SK-N-SH (cell line): Measurements from ENCODE around the gene CEACAM16. TPM values are rescaled to one million over a fixed set of nuclear protein-coding genes. Genes with fewer than 3 reads are reported as not detected.

Source experiments
- CTCF ChIA-PET: fragments of 300-600, 350-600 bp; formaldehyde crosslinking; extraction: SDS; loops from one replicate; lab custom pipeline; 2021; lab: Yijun Ruan, JAX
- POLR2A ChIA-PET: fragments of 350-600 bp; sonication (Branson Sonifier 250); formaldehyde crosslinking; extraction: SDS; loops from one replicate; lab custom pipeline; 2020; ENCODE audit warnings: antibody characterized with exemption, inconsistent platforms; lab: Yijun Ruan, JAX
- DNase-seq: peaks from one replicate; pipeline ENCODE4 v3.0.0; 2012
- H2AFZ ChIP-seq: fragments of 200-600 bp; sonication (generic); 2 replicates; pipeline ENCODE4 v1.8.1; 2016; ENCODE audit warnings: antibody characterized with exemption, mild to moderate bottlenecking, low read depth
- H3F3A ChIP-seq: fragments of 200-600 bp; sonication (generic); replicated peaks from 2 replicates; pipeline ENCODE3; 2016; ENCODE audit warnings: antibody characterized with exemption, mild to moderate bottlenecking; ENCODE audit not compliant: insufficient read depth
- H3K27ac ChIP-seq, 2 experiments: fragments of 200-500 bp in 1 of 2; fragments of 200-600 bp in 1 of 2; sonication (Bioruptor generic) in 1 of 2; sonication (generic), shearing (Covaris generic) in 1 of 2; 2 replicates each; pipeline versions ENCODE4 v1.5.1 to v1.6.1; 2014 to 2016; ENCODE audit warnings: low read depth in 2 of 2, inconsistent platforms in 1 of 2, low read length in 1 of 2, mild to moderate bottlenecking in 1 of 2, mixed read lengths in 1 of 2
- H3K27me3 ChIP-seq: fragments of 200-600 bp; sonication (generic), shearing (Covaris generic); 2 replicates; pipeline ENCODE4 v1.6.1; 2016; ENCODE audit warnings: mixed run types; ENCODE audit not compliant: insufficient read depth
- H3K36me3 ChIP-seq, 2 experiments: fragments of 200-500 bp in 1 of 2; fragments of 200-600 bp in 1 of 2; sonication (Bioruptor generic) in 1 of 2; sonication (generic) in 1 of 2; replicated peaks in 1 of 2; 2 replicates each; pipeline versions ENCODE3 to v1.5.1; 2014 to 2016; ENCODE audit warnings: low read length in 1 of 2, mild to moderate bottlenecking in 1 of 2; ENCODE audit not compliant: insufficient read depth in 2 of 2, control insufficient read depth in 1 of 2
- H3K4me1 ChIP-seq, 2 experiments: fragments of 200-500 bp in 1 of 2; fragments of 200-600 bp in 1 of 2; sonication (Bioruptor generic) in 1 of 2; sonication (generic), shearing (Covaris generic) in 1 of 2; 2 replicates each; pipeline versions ENCODE4 v1.5.1 to v1.6.1; 2014 to 2016; ENCODE audit warnings: low read depth in 1 of 2, low read length in 1 of 2, mixed run types in 1 of 2; ENCODE audit not compliant: insufficient read depth in 2 of 2, control insufficient read depth in 1 of 2
- H3K4me2 ChIP-seq: fragments of 200-600 bp; sonication (generic), shearing (Covaris generic); 2 replicates; pipeline ENCODE4 v1.6.1; 2017; ENCODE audit warnings: mixed run types
- H3K4me3 ChIP-seq, 2 experiments: fragments of 200-500 bp in 1 of 2; fragments of 200-600 bp in 1 of 2; sonication (Bioruptor generic) in 1 of 2; sonication (generic), shearing (Covaris generic) in 1 of 2; 2 replicates each; pipeline versions ENCODE4 v1.5.1 to v1.8.1; 2014 to 2016; ENCODE audit warnings: low read depth in 2 of 2, inconsistent platforms in 1 of 2, low read length in 1 of 2, mild to moderate bottlenecking in 1 of 2, mixed read lengths in 1 of 2, moderate library complexity in 1 of 2
- H3K79me2 ChIP-seq: fragments of 200-600 bp; sonication (generic); 2 replicates; pipeline ENCODE4 v1.8.1; 2017; ENCODE audit warnings: mild to moderate bottlenecking; ENCODE audit not compliant: insufficient read depth
- H3K9ac ChIP-seq: fragments of 200-600 bp; sonication (generic); 2 replicates; pipeline ENCODE4 v1.6.1; 2017; ENCODE audit warnings: mixed run types
- H3K9me2 ChIP-seq: fragments of 200-600 bp; sonication (generic); 2 replicates; pipeline ENCODE4 v1.6.1; 2017; ENCODE audit warnings: mixed run types
- H3K9me3 ChIP-seq: fragments of 200-600 bp; sonication (generic); 2 replicates; pipeline ENCODE4 v1.6.1; 2017; ENCODE audit warnings: mixed run types, mild to moderate bottlenecking, moderate library complexity
- H4K20me1 ChIP-seq: fragments of 200-600 bp; sonication (generic); 2 replicates; pipeline ENCODE4 v1.6.1; 2017; ENCODE audit warnings: mild to moderate bottlenecking, mixed run types; ENCODE audit not compliant: insufficient read depth
- FOXJ3 ChIP-seq: sonication (generic); formaldehyde crosslinking; IDR thresholded peaks from 2 replicates; pipeline ENCODE4 v1.5.1; 2020; ENCODE audit warnings: mild to moderate bottlenecking, missing genetic modification reagents
- MXI1 ChIP-seq: IDR thresholded peaks from 2 replicates; pipeline ENCODE4 v1.6.1; 2012; ENCODE audit warnings: mild to moderate bottlenecking, low read depth, low read length, improper control_type of control experiment
- NRF1 ChIP-seq: IDR thresholded peaks from 2 replicates; pipeline ENCODE4 v1.6.1; 2012; ENCODE audit warnings: low read depth, mild to moderate bottlenecking, low read length
- PBX3 ChIP-seq: IDR thresholded peaks from 2 replicates; pipeline ENCODE4; 2012
- POLR2AphosphoS5 ChIP-seq: IDR thresholded peaks from 2 replicates; pipeline ENCODE4 v1.6.1; 2012; ENCODE audit warnings: low read depth, low read length
- RAD21 ChIP-seq: IDR thresholded peaks from 2 replicates; pipeline ENCODE4 v1.6.1; 2012; ENCODE audit warnings: mild to moderate bottlenecking, low read length
- RFX5 ChIP-seq: IDR thresholded peaks from 2 replicates; pipeline ENCODE4 v1.6.1; 2012; ENCODE audit warnings: mild to moderate bottlenecking, improper control_type of control experiment, low read length
- SIN3A ChIP-seq: IDR thresholded peaks from 2 replicates; pipeline ENCODE4 v1.6.1; 2012; ENCODE audit warnings: low read depth, mild to moderate bottlenecking, low read length, moderate library complexity, borderline replicate concordance
- TAF1 ChIP-seq: IDR thresholded peaks from 2 replicates; pipeline ENCODE4 v1.6.1; 2012; ENCODE audit warnings: low read depth, mild to moderate bottlenecking, low read length, moderate library complexity, borderline replicate concordance
- TCF12 ChIP-seq: IDR thresholded peaks from 2 replicates; pipeline ENCODE4 v1.4.0; 2012
- YY1 ChIP-seq: IDR thresholded peaks from 2 replicates; pipeline ENCODE4 v1.4.0; 2012; ENCODE audit warnings: low read depth, mild to moderate bottlenecking
- WGBS: methylation state at CpG from one replicate; pipeline ENCODE4 v1.1.6; 2017; ENCODE audit warnings: low lambda C conversion rate; 5-methylcytosine and 5-hydroxymethylcytosine counted together
- polyA plus RNA-seq, 3 experiments: library from polyadenylated mRNA; depleted of rRNA; stranded (reverse); fragments of >200 nt; gene quantifications; 2 replicates each; pipeline ENCODE4 v1.2.3, GENCODE V29; 2012
- TF ChIP-seq, protein P1 (sequence below): fragments of 150-350 bp; IDR thresholded peaks from 2 replicates; pipeline ENCODE4 v1.6.1; 2016; ENCODE audit warnings: mild to moderate bottlenecking, low read depth, low read length
- TF ChIP-seq, protein P2 (sequence below): IDR thresholded peaks from 2 replicates; pipeline ENCODE4 v1.4.0; 2012; ENCODE audit warnings: low read depth, borderline replicate concordance

The CEACAM16 gene
- polyA plus RNA-seq, 1 of the 3 experiments (the other 2 are of a cell fraction) = not detected

GRCh38 chr19:44663996-44664395 lies 35.0 kb upstream of the CEACAM16 start:
- no peak overlapping the region for H3K27ac ChIP-seq
- peaks cover 18% of the 10 kb centered on the region for H3F3A ChIP-seq
- no peak for DNase-seq
- H3K9me3 ChIP-seq = no peaks in the 10 kb centered on the region
- H3K27me3 ChIP-seq = no peaks in the 10 kb centered on the region
- no peak for TF ChIP-seq NRF1
- no peak for TF ChIP-seq SIN3A
- TF ChIP-seq, protein P1, sequence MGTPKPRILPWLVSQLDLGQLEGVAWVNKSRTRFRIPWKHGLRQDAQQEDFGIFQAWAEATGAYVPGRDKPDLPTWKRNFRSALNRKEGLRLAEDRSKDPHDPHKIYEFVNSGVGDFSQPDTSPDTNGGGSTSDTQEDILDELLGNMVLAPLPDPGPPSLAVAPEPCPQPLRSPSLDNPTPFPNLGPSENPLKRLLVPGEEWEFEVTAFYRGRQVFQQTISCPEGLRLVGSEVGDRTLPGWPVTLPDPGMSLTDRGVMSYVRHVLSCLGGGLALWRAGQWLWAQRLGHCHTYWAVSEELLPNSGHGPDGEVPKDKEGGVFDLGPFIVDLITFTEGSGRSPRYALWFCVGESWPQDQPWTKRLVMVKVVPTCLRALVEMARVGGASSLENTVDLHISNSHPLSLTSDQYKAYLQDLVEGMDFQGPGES = no peak
- TF ChIP-seq TCF12 = no peak
- TF ChIP-seq RFX5 = no peak
- TF ChIP-seq MXI1 = no peak
- TF ChIP-seq FOXJ3 (CRISPR knock-in tag) = no peak
- TF ChIP-seq TAF1 = no peak
- TF ChIP-seq PBX3 = no peak
- no peak overlapping the region for H3K4me3 ChIP-seq
- CTCF ChIA-PET = interaction anchor here (1.3 to 12.3 kb wide), 5 partner anchors 25 to 120 kb away, joined by 3 to 148 read pairs (median 8); no protein-coding TSS in a partner anchor
- H2AFZ ChIP-seq = no peak overlapping the region
- H3K36me3 ChIP-seq = peaks cover 19 to 24% of the 10 kb centered on the region in 2 experiments
- H3K9ac ChIP-seq = no peak overlapping the region
- no peak overlapping the region for H3K4me2 ChIP-seq
- no peaks in the 10 kb centered on the region for H4K20me1 ChIP-seq
- no peaks in the 10 kb centered on the region for H3K9me2 ChIP-seq
- H3K4me1 ChIP-seq = no peaks in the 10 kb centered on the region
- WGBS = 98% methylated on average over 5 of the region's 5 CpGs
- H3K79me2 ChIP-seq = no peaks in the 10 kb centered on the region
- POLR2A ChIA-PET = interaction anchor here (0.8 kb wide), 1 partner anchor 12 kb away, joined by 4 read pairs; no protein-coding TSS in a partner anchor

DNA sequence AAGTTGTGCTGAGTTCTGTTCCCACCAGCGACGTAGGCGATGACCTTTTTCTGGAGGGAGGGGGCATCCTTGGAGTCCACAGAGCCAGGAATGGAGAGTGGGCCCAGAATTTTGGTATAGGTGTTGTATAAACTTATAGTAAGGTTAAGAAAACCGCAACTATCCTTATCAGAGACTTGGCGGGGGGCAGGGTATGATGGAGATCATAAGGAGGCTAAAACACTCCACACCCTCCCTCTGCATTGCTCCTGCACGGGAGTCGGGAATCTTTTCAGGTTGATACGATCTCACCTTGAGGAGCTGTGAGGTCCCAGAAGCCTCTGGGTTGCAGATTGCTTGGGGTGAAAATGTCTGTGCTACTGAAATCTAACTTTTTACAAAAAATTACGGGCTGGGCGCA lies 34.0 kb upstream of the CEACAM16 start:
- no peak for DNase-seq
- H3K4me1 ChIP-seq = no peaks in the 10 kb centered on the region
- H3K27ac ChIP-seq = no peak overlapping the region
- H3K36me3 ChIP-seq = peaks cover 16 to 17% of the 10 kb centered on the region in 2 experiments
- 96% methylated on average over 10 of the region's 10 CpGs for WGBS
- H3F3A ChIP-seq = peaks cover 20% of the 10 kb centered on the region
- H3K4me3 ChIP-seq = no peak overlapping the region
- ChIA-PET CTCF (interaction anchor here (1.5 kb wide), 1 partner anchor 94 kb away, joined by 4 read pairs; no protein-coding TSS in a partner anchor), POLR2A (no interaction called here)
- H3K27me3 ChIP-seq = no peaks in the 10 kb centered on the region
- no peak overlapping the region for H3K4me2 ChIP-seq
- no peaks in the 10 kb centered on the region for H3K9me3 ChIP-seq
- H3K79me2 ChIP-seq = no peaks in the 10 kb centered on the region
- no peaks in the 10 kb centered on the region for H3K9me2 ChIP-seq
- no peak overlapping the region for H2AFZ ChIP-seq
- H3K9ac ChIP-seq = no peak overlapping the region
- TF ChIP-seq MXI1 (no peak), YY1 (no peak), POLR2AphosphoS5 (no peak), TCF12 (no peak), RFX5 (no peak), RAD21 (no peak)
- TF ChIP-seq, protein P2, sequence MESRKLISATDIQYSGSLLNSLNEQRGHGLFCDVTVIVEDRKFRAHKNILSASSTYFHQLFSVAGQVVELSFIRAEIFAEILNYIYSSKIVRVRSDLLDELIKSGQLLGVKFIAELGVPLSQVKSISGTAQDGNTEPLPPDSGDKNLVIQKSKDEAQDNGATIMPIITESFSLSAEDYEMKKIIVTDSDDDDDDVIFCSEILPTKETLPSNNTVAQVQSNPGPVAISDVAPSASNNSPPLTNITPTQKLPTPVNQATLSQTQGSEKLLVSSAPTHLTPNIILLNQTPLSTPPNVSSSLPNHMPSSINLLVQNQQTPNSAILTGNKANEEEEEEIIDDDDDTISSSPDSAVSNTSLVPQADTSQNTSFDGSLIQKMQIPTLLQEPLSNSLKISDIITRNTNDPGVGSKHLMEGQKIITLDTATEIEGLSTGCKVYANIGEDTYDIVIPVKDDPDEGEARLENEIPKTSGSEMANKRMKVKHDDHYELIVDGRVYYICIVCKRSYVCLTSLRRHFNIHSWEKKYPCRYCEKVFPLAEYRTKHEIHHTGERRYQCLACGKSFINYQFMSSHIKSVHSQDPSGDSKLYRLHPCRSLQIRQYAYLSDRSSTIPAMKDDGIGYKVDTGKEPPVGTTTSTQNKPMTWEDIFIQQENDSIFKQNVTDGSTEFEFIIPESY = no peak
- H4K20me1 ChIP-seq = no peaks in the 10 kb centered on the region
